NB4 (cell line): ENCODE measurements around the gene CXCR6.

Experiments
- DNase-seq: peaks from one replicate; pipeline ENCODE4 v3.0.0; 2010; ENCODE audit warnings: low read depth
- H3K4me3 ChIP-seq: one replicate; pipeline ENCODE4 v1.5.1; 2011; ENCODE audit warnings: mild to moderate bottlenecking, low read depth, low read length, moderate library complexity
- CTCF ChIP-seq: IDR thresholded peaks from one replicate; pipeline ENCODE4 v1.5.1; 2012; ENCODE audit warnings: low read depth, low read length
- MAX ChIP-seq: IDR thresholded peaks from 2 replicates; pipeline ENCODE4 v1.6.1; 2011; ENCODE audit warnings: low read depth, low read length
- MYC ChIP-seq: IDR thresholded peaks from 2 replicates; pipeline ENCODE4 v1.6.1; 2011; ENCODE audit warnings: low read depth, low read length
- POLR2A ChIP-seq: IDR thresholded peaks from 2 replicates; pipeline ENCODE4 v1.6.1; 2011; ENCODE audit warnings: mild to moderate bottlenecking; ENCODE audit not compliant: insufficient read length; ENCODE audit errors: extremely low read depth

CXCR6 gene

GRCh38 chr3:45915518-45916231 is 27.6 kb upstream of the CXCR6 start:
- no peak overlapping the region for H3K4me3 ChIP-seq
- DNase-seq, result peak; percentile 80
- TF ChIP-seq MAX, result no peak
- TF ChIP-seq CTCF, result no peak
- no peak for TF ChIP-seq POLR2A

GRCh38 chr3:45917146-45917898 is 25.9 kb upstream of the CXCR6 start:
- TF ChIP-seq CTCF, result no peak
- TF ChIP-seq POLR2A, result no peak
- TF ChIP-seq MYC, result no peak
- TF ChIP-seq MAX, result no peak
- H3K4me3 ChIP-seq, result no peak overlapping the region
- no peak for DNase-seq

- H3K4me3 ChIP-seq, result no peak overlapping the region
- DNase-seq, result no peak
- no peak for TF ChIP-seq MAX
- no peak for TF ChIP-seq MYC
- no peak for TF ChIP-seq POLR2A
- no peak for TF ChIP-seq CTCF
These were observed 21.9 kb upstream of the CXCR6 start for GRCh38 chr3:45921158-45922038.

GRCh38 chr3:45922039-45922326 is 21.3 kb upstream of the CXCR6 start:
- TF ChIP-seq MAX (no peak), MYC (no peak), CTCF (no peak)
- DNase-seq, result no peak
- no peak overlapping the region for H3K4me3 ChIP-seq

DNA sequence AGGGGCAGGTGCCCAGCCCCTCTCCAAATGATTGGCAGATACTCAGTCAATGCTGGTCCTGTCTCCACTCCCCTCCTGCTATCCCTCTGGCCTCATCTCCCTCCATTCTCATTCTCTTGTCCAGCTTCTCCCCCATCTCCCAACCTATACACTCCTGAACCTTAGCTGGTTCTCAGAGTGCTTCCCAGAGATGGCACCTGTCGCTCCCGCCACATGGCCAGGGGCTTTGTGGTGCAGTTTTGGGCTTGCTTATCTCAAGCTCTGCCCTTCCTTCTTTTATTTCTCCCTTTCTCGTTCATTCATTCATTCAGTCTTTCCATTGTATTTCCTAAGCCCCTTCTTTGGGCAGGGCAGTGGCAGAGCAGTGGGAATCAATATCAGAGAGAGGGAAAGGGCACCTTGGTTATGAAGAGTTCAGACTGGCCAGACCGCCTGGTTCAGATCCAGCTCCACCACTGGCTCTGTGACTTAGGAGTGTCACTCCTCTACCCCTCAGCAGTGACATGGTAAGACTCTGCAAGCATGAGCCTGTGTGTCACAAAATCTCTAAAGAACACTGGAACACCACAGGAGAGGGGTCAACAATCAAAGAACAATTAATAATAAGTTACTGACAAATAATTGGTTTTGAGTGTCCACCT is 20.2 kb upstream of the CXCR6 start:
- H3K4me3 ChIP-seq, result no peak overlapping the region
- no peak for DNase-seq
- TF ChIP-seq MAX, result no peak

- no peak for DNase-seq
- no peak overlapping the region for H3K4me3 ChIP-seq
- TF ChIP-seq POLR2A (no peak), CTCF (no peak), MAX (no peak), MYC (no peak)
These were observed 19.5 kb upstream of the CXCR6 start for GRCh38 chr3:45923755-45924154.
